Measurements from ENCODE around the gene RXRA. TPM values are rescaled to one million over a fixed set of nuclear protein-coding genes. Genes with fewer than 3 reads are reported as not detected.
A peak's percentile ranks its signal among the peaks of the same experiment; 100 is the strongest.

Gene RXRA
- total and polyA plus RNA-seq, 2 of the 13 experiments (the other 11 are each of a cell fraction or from before 2014, with no cell fraction given) = 18.9 to 29.2 TPM

DNA sequence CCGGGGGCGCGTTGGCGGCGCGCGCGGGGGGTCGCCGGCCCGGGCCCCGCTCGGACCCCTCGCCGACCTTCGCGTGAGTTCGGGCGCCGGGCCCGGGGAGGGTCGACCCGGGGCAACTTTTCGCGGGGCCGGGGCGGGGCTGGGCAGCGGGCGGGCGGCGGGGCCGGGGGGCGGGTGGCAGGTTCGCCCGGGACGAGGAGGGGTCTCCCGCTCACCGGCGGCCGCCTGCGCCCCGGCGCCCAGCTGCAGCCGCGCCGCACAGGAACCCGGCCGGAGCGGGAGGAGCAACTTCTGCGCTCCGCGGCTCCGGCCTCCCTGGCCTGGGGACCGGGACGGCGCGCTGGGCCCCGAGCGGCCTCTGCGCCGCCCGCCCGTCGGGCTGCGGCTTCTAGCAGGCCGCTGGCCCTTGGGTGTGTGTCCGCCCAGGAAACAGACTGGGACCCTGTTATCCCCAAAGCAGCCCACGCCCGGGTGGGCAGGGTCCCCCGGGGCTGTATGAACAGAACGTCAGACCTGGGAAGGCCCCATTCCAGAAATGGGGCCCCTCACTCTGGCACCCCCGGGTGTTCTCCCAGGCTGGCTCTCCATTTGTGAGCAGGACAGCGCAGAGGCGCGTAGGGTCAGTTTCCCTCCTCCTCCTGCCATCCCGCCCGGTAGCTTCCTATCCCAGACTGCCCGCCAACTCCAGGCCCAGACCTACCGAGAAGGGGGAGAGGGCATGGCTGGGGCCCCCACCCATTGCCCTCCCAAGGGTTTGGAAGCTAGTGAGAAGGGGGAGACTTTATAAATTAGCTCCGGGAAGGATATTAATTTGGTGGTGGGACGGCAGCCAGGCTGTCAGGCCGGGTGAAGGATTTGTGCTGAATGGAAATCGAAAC is 708 bp downstream of the RXRA start (continued):
- TF ChIP-seq ZNF775 (CRISPR knock-in tag; IDR thresholded peaks at IDR 0.05; ENCODE audit: borderline replicate concordance) (no peak), ZNF263 (CRISPR knock-in tag; IDR thresholded peaks at IDR 0.05) (0 out of 2 replicates have a peak, but pooled peaks have one; percentile 9), ZNF292 (CRISPR knock-in tag; IDR thresholded peaks at IDR 0.05; ENCODE audit: borderline replicate concordance, low read depth) (no peak), ZFY (CRISPR knock-in tag; IDR thresholded peaks at IDR 0.05) (peak; percentile 52), REXO4 (CRISPR knock-in tag; IDR thresholded peaks at IDR 0.05; ENCODE audit: borderline replicate concordance) (no peak), RBFOX2 (IDR thresholded peaks at IDR 0.05; ENCODE audit: low read depth, low read length) (peak; percentile 53), ZFP37 (CRISPR knock-in tag; IDR thresholded peaks at IDR 0.05; ENCODE audit: borderline replicate concordance) (no peak), ZMYM2 (CRISPR knock-in tag; IDR thresholded peaks at IDR 0.05) (no peak), HIVEP1 (CRISPR knock-in tag; IDR thresholded peaks at IDR 0.05) (0 out of 2 replicates have a peak, but pooled peaks have one; percentile 22), DMAP1 (CRISPR knock-in tag; IDR thresholded peaks at IDR 0.05) (no peak), MBNL3 (CRISPR knock-in tag; conservative IDR thresholded peaks at IDR 0.05) (no peak), ZNF768 (CRISPR knock-in tag; IDR thresholded peaks at IDR 0.05) (no peak), ZNF282 (IDR thresholded peaks at IDR 0.05; ENCODE audit: partially characterized antibody) (no peak)
- TF ChIP-seq, protein P1, sequence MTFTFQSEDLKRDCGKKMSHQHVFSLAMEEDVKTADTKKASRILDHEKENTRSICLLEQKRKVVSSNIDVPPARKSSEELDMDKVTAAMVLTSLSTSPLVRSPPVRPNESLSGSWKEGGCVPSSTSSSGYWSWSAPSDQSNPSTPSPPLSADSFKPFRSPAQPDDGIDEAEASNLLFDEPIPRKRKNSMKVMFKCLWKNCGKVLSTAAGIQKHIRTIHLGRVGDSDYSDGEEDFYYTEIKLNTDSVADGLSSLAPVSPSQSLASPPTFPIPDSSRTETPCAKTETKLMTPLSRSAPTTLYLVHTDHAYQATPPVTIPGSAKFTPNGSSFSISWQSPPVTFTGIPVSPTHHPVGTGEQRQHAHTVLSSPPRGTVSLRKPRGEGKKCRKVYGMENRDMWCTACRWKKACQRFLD (CRISPR knock-in tag; IDR thresholded peaks at IDR 0.05; ENCODE audit: borderline replicate concordance) = no peak
- TF ChIP-seq, protein P2, sequence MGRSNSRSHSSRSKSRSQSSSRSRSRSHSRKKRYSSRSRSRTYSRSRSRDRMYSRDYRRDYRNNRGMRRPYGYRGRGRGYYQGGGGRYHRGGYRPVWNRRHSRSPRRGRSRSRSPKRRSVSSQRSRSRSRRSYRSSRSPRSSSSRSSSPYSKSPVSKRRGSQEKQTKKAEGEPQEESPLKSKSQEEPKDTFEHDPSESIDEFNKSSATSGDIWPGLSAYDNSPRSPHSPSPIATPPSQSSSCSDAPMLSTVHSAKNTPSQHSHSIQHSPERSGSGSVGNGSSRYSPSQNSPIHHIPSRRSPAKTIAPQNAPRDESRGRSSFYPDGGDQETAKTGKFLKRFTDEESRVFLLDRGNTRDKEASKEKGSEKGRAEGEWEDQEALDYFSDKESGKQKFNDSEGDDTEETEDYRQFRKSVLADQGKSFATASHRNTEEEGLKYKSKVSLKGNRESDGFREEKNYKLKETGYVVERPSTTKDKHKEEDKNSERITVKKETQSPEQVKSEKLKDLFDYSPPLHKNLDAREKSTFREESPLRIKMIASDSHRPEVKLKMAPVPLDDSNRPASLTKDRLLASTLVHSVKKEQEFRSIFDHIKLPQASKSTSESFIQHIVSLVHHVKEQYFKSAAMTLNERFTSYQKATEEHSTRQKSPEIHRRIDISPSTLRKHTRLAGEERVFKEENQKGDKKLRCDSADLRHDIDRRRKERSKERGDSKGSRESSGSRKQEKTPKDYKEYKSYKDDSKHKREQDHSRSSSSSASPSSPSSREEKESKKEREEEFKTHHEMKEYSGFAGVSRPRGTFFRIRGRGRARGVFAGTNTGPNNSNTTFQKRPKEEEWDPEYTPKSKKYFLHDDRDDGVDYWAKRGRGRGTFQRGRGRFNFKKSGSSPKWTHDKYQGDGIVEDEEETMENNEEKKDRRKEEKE (IDR thresholded peaks at IDR 0.05) = no peak
- TF ChIP-seq, protein P3, sequence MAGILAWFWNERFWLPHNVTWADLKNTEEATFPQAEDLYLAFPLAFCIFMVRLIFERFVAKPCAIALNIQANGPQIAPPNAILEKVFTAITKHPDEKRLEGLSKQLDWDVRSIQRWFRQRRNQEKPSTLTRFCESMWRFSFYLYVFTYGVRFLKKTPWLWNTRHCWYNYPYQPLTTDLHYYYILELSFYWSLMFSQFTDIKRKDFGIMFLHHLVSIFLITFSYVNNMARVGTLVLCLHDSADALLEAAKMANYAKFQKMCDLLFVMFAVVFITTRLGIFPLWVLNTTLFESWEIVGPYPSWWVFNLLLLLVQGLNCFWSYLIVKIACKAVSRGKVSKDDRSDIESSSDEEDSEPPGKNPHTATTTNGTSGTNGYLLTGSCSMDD (CRISPR knock-in tag; IDR thresholded peaks at IDR 0.05) = no peak
- TF ChIP-seq, protein P4, sequence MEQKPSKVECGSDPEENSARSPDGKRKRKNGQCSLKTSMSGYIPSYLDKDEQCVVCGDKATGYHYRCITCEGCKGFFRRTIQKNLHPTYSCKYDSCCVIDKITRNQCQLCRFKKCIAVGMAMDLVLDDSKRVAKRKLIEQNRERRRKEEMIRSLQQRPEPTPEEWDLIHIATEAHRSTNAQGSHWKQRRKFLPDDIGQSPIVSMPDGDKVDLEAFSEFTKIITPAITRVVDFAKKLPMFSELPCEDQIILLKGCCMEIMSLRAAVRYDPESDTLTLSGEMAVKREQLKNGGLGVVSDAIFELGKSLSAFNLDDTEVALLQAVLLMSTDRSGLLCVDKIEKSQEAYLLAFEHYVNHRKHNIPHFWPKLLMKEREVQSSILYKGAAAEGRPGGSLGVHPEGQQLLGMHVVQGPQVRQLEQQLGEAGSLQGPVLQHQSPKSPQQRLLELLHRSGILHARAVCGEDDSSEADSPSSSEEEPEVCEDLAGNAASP (CRISPR knock-in tag; IDR thresholded peaks at IDR 0.05; ENCODE audit: borderline replicate concordance) = no peak
